Fibroblast of the aortic adventitia (primary cell): ENCODE data around the gene MEAK7. TPM values are rescaled to one million over a fixed set of nuclear protein-coding genes. Genes with fewer than 3 reads are reported as not detected.

ENCODE experiments used
- DNase-seq: peaks from one replicate; pipeline ENCODE4 v3.0.0-alpha.2; 2010; ENCODE audit warnings: low read depth
- H3K4me3 ChIP-seq: 2 replicates; pipeline ENCODE4 v1.5.1; 2011; ENCODE audit warnings: low read depth, mild to moderate bottlenecking, control low read depth, low read length, moderate library complexity
- CTCF ChIP-seq: IDR thresholded peaks from 2 replicates; pipeline ENCODE4 v1.5.1; 2011; ENCODE audit warnings: mild to moderate bottlenecking, low read length, control low read depth, inconsistent platforms; ENCODE audit not compliant: insufficient read depth
- total RNA-seq: library from RNA; depleted of rRNA; stranded (reverse); fragments of >200 nt; gene quantifications from 2 replicates; pipeline ENCODE4 v1.2.3, GENCODE V29; 2012; ENCODE audit warnings: low replicate concordance

MEAK7 gene
- total RNA-seq, 1 donor = 19.1 TPM

GRCh38 chr16:84455031-84455430, 49.4 kb downstream of the MEAK7 start:
- no peak for TF ChIP-seq CTCF

More at GRCh38 chr16:84455031-84455430, 49.4 kb downstream of the MEAK7 start:
- DNase-seq = no peak
- H3K4me3 ChIP-seq = no peak overlapping the region

Other genes starting within 250 kb of the MEAK7 start
- under 0.01 TPM in 1 of 2 replicates, not detected in the other for gene WFDC1, start 209.8 kb downstream of the MEAK7 start, total RNA-seq
- gene ATP2C2, start 136.1 kb downstream of the MEAK7 start, total RNA-seq = not detected in 2 replicates
- gene COTL1, start 113.4 kb upstream of the MEAK7 start, total RNA-seq = 63.0 and 134 TPM in 2 replicates
- gene KLHL36, start 143.9 kb upstream of the MEAK7 start, total RNA-seq = 33.8 and 50.5 TPM in 2 replicates
- gene USP10, start 195.3 kb upstream of the MEAK7 start, total RNA-seq = 61.7 and 93.2 TPM in 2 replicates